HCT116 (cell line): ENCODE measurements around the gene ZC3HAV1. TPM values are rescaled to one million over a fixed set of nuclear protein-coding genes. Genes with fewer than 3 reads are reported as not detected.

Experiments used
- ATAC-seq: fragments of 200-7000 bp; cut with Tn5 transposase; 2 replicates; pipeline ENCODE4 v1.9.1; 2020; ENCODE audit warnings: mild to moderate bottlenecking, moderate library complexity
- BruUV-seq: library from RNA; stranded (reverse); fragments of 400-500 nt; replicated peaks from 2 replicates; lab custom pipeline; 2021; lab: Mats Ljungman, UMichigan
- CTCF ChIA-PET: fragments of 300-600 bp; sonication (Branson Sonifier 250); formaldehyde crosslinking; loops from one replicate; lab custom pipeline; 2021; ENCODE audit warnings: antibody characterized with exemption; lab: Charles Lee
- POLR2A ChIA-PET: fragments of 300-600, 350-600 bp; sonication (Branson Sonifier 250); formaldehyde crosslinking; loops from one replicate; lab custom pipeline; 2021; ENCODE audit warnings: antibody characterized with exemption; lab: Charles Lee
- RAD21 ChIA-PET, 2 experiments: fragments of 300-600 bp; sonication (Branson Sonifier 250); formaldehyde crosslinking; loops; one replicate each; lab custom pipeline; 2023; ENCODE audit warnings: low total read pairs in 2 of 2; ENCODE audit not compliant: uncharacterized antibody in 2 of 2, unreplicated experiment in 2 of 2, low non-redundant PET in 1 of 2; lab: Charles Lee
- DNase-seq: peaks from one replicate; pipeline ENCODE4 v3.0.0-alpha.2; 2010; ENCODE audit warnings: low read depth, low spot score
- H2AFZ ChIP-seq: fragments of 200-600 bp; shearing (Covaris generic), sonication (generic); 2 replicates; pipeline ENCODE4 v1.6.1; 2017; ENCODE audit warnings: low read depth, mixed run types, mixed read lengths, antibody characterized with exemption, low read length; ENCODE audit not compliant: poor library complexity, severe bottlenecking
- H3K27ac ChIP-seq: 2 replicates; pipeline ENCODE4 v1.5.1; 2012; ENCODE audit warnings: low read depth, low read length
- H3K27me3 ChIP-seq: fragments of 200-600 bp; sonication (generic); 2 replicates; pipeline ENCODE4 v1.6.1; 2016; ENCODE audit warnings: mixed run types, low read length, mixed read lengths; ENCODE audit not compliant: insufficient read depth
- H3K36me3 ChIP-seq, 2 experiments: fragments of 200-500 bp in 1 of 2; fragments of 200-600 bp in 1 of 2; sonication (Bioruptor generic) in 1 of 2; sonication (generic) in 1 of 2; 2 replicates each; pipeline versions ENCODE4 v1.5.1 to v1.6.1; 2014 to 2016; ENCODE audit warnings: low read length in 2 of 2, inconsistent platforms in 1 of 2, mixed read lengths in 1 of 2, mixed run types in 1 of 2; ENCODE audit not compliant: insufficient read depth in 2 of 2, control insufficient read depth in 1 of 2
- H3K4me1 ChIP-seq, 2 experiments: fragments of 200-600 bp in 1 of 2; sonication (generic) in 1 of 2; 2 replicates each; pipeline versions ENCODE4 v1.5.1 to v1.6.1; 2012 to 2017; ENCODE audit warnings: low read length in 2 of 2, inconsistent platforms in 1 of 2, mild to moderate bottlenecking in 1 of 2, mixed read lengths in 1 of 2, mixed run types in 1 of 2, moderate library complexity in 1 of 2; ENCODE audit not compliant: insufficient read depth in 2 of 2, control insufficient read depth in 1 of 2
- H3K4me2 ChIP-seq: fragments of 200-600 bp; sonication (generic); 2 replicates; pipeline ENCODE4 v1.6.1; 2017; ENCODE audit warnings: mixed run types, low read length, mixed read lengths
- H3K4me3 ChIP-seq, 2 experiments: fragments of 200-600 bp in 1 of 2; sonication (generic) in 1 of 2; replicated peaks in 1 of 2; 2 replicates each; pipeline ENCODE4 v1.5.1; 2011 to 2016; ENCODE audit warnings: low read length in 2 of 2, control low read depth in 1 of 2, low read depth in 1 of 2, mild to moderate bottlenecking in 1 of 2, mixed read lengths in 1 of 2, mixed run types in 1 of 2
- H3K79me2 ChIP-seq: fragments of 200-600 bp; sonication (generic); 2 replicates; pipeline ENCODE4 v1.6.1; 2017; ENCODE audit warnings: mild to moderate bottlenecking, mixed run types, low read length, moderate library complexity, mixed read lengths; ENCODE audit not compliant: insufficient read depth
- H3K9ac ChIP-seq: fragments of 200-600 bp; sonication (generic); 2 replicates; pipeline ENCODE4 v1.6.1; 2016; ENCODE audit warnings: low read length, mixed read lengths
- H3K9me2 ChIP-seq: fragments of 200-600 bp; sonication (generic), shearing (Covaris generic); 2 replicates; pipeline ENCODE4 v1.6.1; 2017; ENCODE audit warnings: mixed run types, mild to moderate bottlenecking, moderate library complexity; ENCODE audit not compliant: insufficient read depth
- H3K9me3 ChIP-seq, 2 experiments: fragments of 200-500 bp in 1 of 2; fragments of 200-600 bp in 1 of 2; sonication (Bioruptor generic) in 1 of 2; sonication (generic) in 1 of 2; 2 replicates each; pipeline ENCODE4 v1.6.1; 2014 to 2017; ENCODE audit warnings: low read length in 2 of 2, mixed read lengths in 2 of 2, inconsistent platforms in 1 of 2, low read depth in 1 of 2, mild to moderate bottlenecking in 1 of 2, mixed run types in 1 of 2, moderate library complexity in 1 of 2; ENCODE audit not compliant: control insufficient read depth in 1 of 2, insufficient read depth in 1 of 2
- H4K20me1 ChIP-seq: fragments of 200-600 bp; sonication (generic), shearing (Covaris generic); 2 replicates; pipeline ENCODE4 v1.6.1; 2017; ENCODE audit warnings: mixed run types, mild to moderate bottlenecking, moderate library complexity; ENCODE audit not compliant: insufficient read depth
- ATF3 ChIP-seq: IDR thresholded peaks from 2 replicates; pipeline ENCODE4 v1.6.1; 2012
- CBX3 ChIP-seq: IDR thresholded peaks from 2 replicates; pipeline ENCODE4 v1.6.1; 2012; ENCODE audit warnings: low read depth
- CEBPB ChIP-seq: IDR thresholded peaks from 2 replicates; pipeline ENCODE4 v1.6.1; 2012; ENCODE audit warnings: low read depth
- CTCF ChIP-seq, 3 experiments: fragments of 200-600 bp in 1 of 3; sonication (generic) in 1 of 3; IDR thresholded peaks in 2 of 3; conservative IDR thresholded peaks in 1 of 3; 2 replicates each; pipeline ENCODE4 v1.5.1; 2012 to 2017; ENCODE audit warnings: low read depth in 2 of 3, low read length in 2 of 3, antibody characterized with exemption in 1 of 3, borderline replicate concordance in 1 of 3, control low read depth in 1 of 3, mild to moderate bottlenecking in 1 of 3, mixed read lengths in 1 of 3, mixed run types in 1 of 3, moderate library complexity in 1 of 3; ENCODE audit not compliant: insufficient read depth in 1 of 3
- EGR1 ChIP-seq: IDR thresholded peaks from 2 replicates; pipeline ENCODE4 v1.6.1; 2012; ENCODE audit warnings: low read depth
- ELF1 ChIP-seq: IDR thresholded peaks from 2 replicates; pipeline ENCODE4 v1.6.1; 2012; ENCODE audit warnings: low read depth, borderline replicate concordance
- EZH2 ChIP-seq: fragments of 200-600 bp; sonication (generic); IDR thresholded peaks from 2 replicates; pipeline ENCODE4 v1.6.1; 2017; ENCODE audit warnings: antibody characterized with exemption, mixed run types
- EZH2phosphoT487 ChIP-seq: fragments of 200-600 bp; IDR thresholded peaks from 2 replicates; pipeline ENCODE4 v1.6.1; 2018; ENCODE audit warnings: antibody characterized with exemption, borderline replicate concordance
- JUND ChIP-seq: IDR thresholded peaks from 2 replicates; pipeline ENCODE4 v1.6.1; 2012
- REST ChIP-seq: IDR thresholded peaks from 2 replicates; pipeline ENCODE4 v1.6.1; 2012; ENCODE audit warnings: low read depth
- SIN3A ChIP-seq: IDR thresholded peaks from 2 replicates; pipeline ENCODE4 v1.6.1; 2012; ENCODE audit warnings: low read depth
- SP1 ChIP-seq: IDR thresholded peaks from 2 replicates; pipeline ENCODE4 v1.6.1; 2012; ENCODE audit warnings: low read depth
- SRF ChIP-seq: IDR thresholded peaks from 2 replicates; pipeline ENCODE4 v1.6.1; 2012; ENCODE audit warnings: low read depth
- TCF7L2 ChIP-seq: IDR thresholded peaks from 2 replicates; pipeline ENCODE4 v1.7.0; 2011; ENCODE audit warnings: borderline replicate concordance, inconsistent platforms; ENCODE audit not compliant: insufficient read depth, insufficient read length; ENCODE audit errors: extremely low read depth
- YY1 ChIP-seq: IDR thresholded peaks from 2 replicates; pipeline ENCODE4 v1.6.1; 2011; ENCODE audit warnings: low read length, low read depth, moderate library complexity, mild to moderate bottlenecking; ENCODE audit not compliant: insufficient replicate concordance; ENCODE audit errors: extremely low read depth
- ZFX ChIP-seq: fragments of 450-650 bp; IDR thresholded peaks from 2 replicates; pipeline ENCODE4 v1.6.1; 2017
- ZNF274 ChIP-seq: fragments of 200-500 bp; sonication (Bioruptor generic); IDR thresholded peaks from 2 replicates; pipeline ENCODE4 v1.6.1; 2014; ENCODE audit warnings: mild to moderate bottlenecking, low read depth, low read length, inconsistent platforms
- intact Hi-C: fragments of 100-400 bp; cut with micrococcal nuclease; formaldehyde crosslinking; loops from 2 replicates; pipeline ENCODE4 v1.10.0; 2022
- total RNA-seq: library from RNA; stranded (reverse); gene quantifications from one replicate; pipeline ENCODE4 v1.2.1, GENCODE V29; 2021; ENCODE audit not compliant: unreplicated experiment

The ZC3HAV1 gene
- total RNA-seq, 1 experiment from 2014 or later = 23.7 TPM

GRCh38 chr7:139049936-139050335, 59.6 kb downstream of the ZC3HAV1 start:
- BruUV-seq = no TSS peak
- peaks cover 10 to 35% of the 10 kb centered on the region in 2 experiments for H3K36me3 ChIP-seq
- RAD21 ChIA-PET = no interaction called here

More at GRCh38 chr7:139049936-139050335, 59.6 kb downstream of the ZC3HAV1 start:
- Histone ChIP-seq H4K20me1 (no peaks in the 10 kb centered on the region), H3K4me1 (no peaks in the 10 kb centered on the region), H3K9me3 (no peaks in the 10 kb centered on the region), H3K79me2 (no peaks in the 10 kb centered on the region), H2AFZ (no peak overlapping the region), H3K27ac (no peak overlapping the region), H3K9me2 (no peaks in the 10 kb centered on the region), H3K4me2 (no peak overlapping the region), H3K4me3 (no peak overlapping the region), H3K27me3 (no peaks in the 10 kb centered on the region), H3K9ac (no peak overlapping the region)
- intact Hi-C loops = no loop called here
- DNase-seq (no peak), ATAC-seq (no peak)
- TF ChIP-seq ATF3 (no peak), ZNF274 (no peak), CBX3 (no peak), EGR1 (no peak), SRF (no peak), JUND (no peak), ELF1 (no peak), CTCF (IDR thresholded peaks at IDR 0.05 in 2 of 3, conservative IDR thresholded peaks at IDR 0.05 in 1 of 3; ENCODE audit: borderline replicate concordance in 1 of 3, insufficient read depth in 1 of 3, low read depth in 2 of 3, low read length in 2 of 3) (no peak), REST (no peak), ZFX (no peak), SP1 (no peak), CEBPB (no peak), SIN3A (no peak), EZH2phosphoT487 (no peak), TCF7L2 (no peak), EZH2 (no peak), YY1 (no peak)
- ChIA-PET CTCF (interaction anchor here (1.5 kb wide), 1 partner anchor 164 kb away, joined by 3 read pairs; no protein-coding TSS in a partner anchor), POLR2A (no interaction called here)
